Muscle layer of duodenum (tissue), 2 donors: ENCODE data around the gene KMT5C.

Experiments used
- H3K27ac ChIP-seq: one replicate; pipeline ENCODE4 v1.7.0; 2013; ENCODE audit warnings: mild to moderate bottlenecking, low read length
- H3K27me3 ChIP-seq: one replicate; pipeline ENCODE4 v1.7.0; 2013; ENCODE audit warnings: low read depth, mild to moderate bottlenecking, control low read depth, low read length
- H3K36me3 ChIP-seq, 2 donors: one replicate each; pipeline ENCODE4 v1.7.0; 2013; ENCODE audit warnings: low read length in 2 of 2, control low read depth in 1 of 2, mild to moderate bottlenecking in 1 of 2; ENCODE audit not compliant: insufficient read depth in 2 of 2, control insufficient read depth in 1 of 2
- H3K4me1 ChIP-seq, 2 donors: one replicate each; pipeline ENCODE4 v1.7.0; 2013; ENCODE audit warnings: low read length in 2 of 2, mild to moderate bottlenecking in 2 of 2, control low read depth in 1 of 2, moderate library complexity in 1 of 2; ENCODE audit not compliant: insufficient read depth in 2 of 2, control insufficient read depth in 1 of 2
- H3K4me3 ChIP-seq, 2 donors: one replicate each; pipeline ENCODE4 v1.7.0; 2013; ENCODE audit warnings: low read length in 2 of 2, low read depth in 1 of 2, mild to moderate bottlenecking in 1 of 2
- H3K9me3 ChIP-seq, 2 donors: one replicate each; pipeline ENCODE4 v1.7.0; 2013; ENCODE audit warnings: low read length in 2 of 2, control low read depth in 1 of 2, mild to moderate bottlenecking in 1 of 2; ENCODE audit not compliant: control insufficient read depth in 1 of 2
- donor health status: healthy.

Gene KMT5C

GRCh38 chr19:55370305-55370988, 30.8 kb downstream of the KMT5C start, which contains the start of gene IL11:
TSS of gene IL11 (minus strand) at chr19:55370463. CDS start at chr19:55370310, 153 bp downstream.
- H3K27me3 ChIP-seq: peaks cover 45% of the 10 kb centered on the region
- H3K36me3 ChIP-seq: no peaks in the 10 kb centered on the region
- no peaks in the 10 kb centered on the region for H3K9me3 ChIP-seq
- H3K27ac ChIP-seq: no peak within 1 kb of the TSS
- H3K4me3 ChIP-seq: peak within 1 kb of the TSS in 1 of 2 donors; percentile 49
- H3K4me1 ChIP-seq: peaks cover 0 to 15% of the 10 kb centered on the region in 2 donors

- Histone ChIP-seq H3K27me3 (peaks cover 46% of the 10 kb centered on the region), H3K4me3 (no peak overlapping the region), H3K27ac (no peak overlapping the region), H3K4me1 (peaks cover 0 to 15% of the 10 kb centered on the region in 2 donors), H3K36me3 (no peaks in the 10 kb centered on the region), H3K9me3 (no peaks in the 10 kb centered on the region)
Observed at GRCh38 chr19:55372316-55373081, 32.8 kb downstream of the KMT5C start.

- Histone ChIP-seq H3K27ac (no peak overlapping the region), H3K9me3 (no peaks in the 10 kb centered on the region), H3K27me3 (peaks cover 49% of the 10 kb centered on the region), H3K36me3 (no peaks in the 10 kb centered on the region), H3K4me1 (peaks cover 0 to 20% of the 10 kb centered on the region in 2 donors), H3K4me3 (no peak overlapping the region)
Observed at GRCh38 chr19:55373306-55373992, 33.8 kb downstream of the KMT5C start.

- no peaks in the 10 kb centered on the region for H3K9me3 ChIP-seq
- no peaks in the 10 kb centered on the region for H3K36me3 ChIP-seq
- H3K27ac ChIP-seq: no peak overlapping the region
- H3K4me1 ChIP-seq: peaks cover 0 to 13% of the 10 kb centered on the region in 2 donors
- no peak overlapping the region for H3K4me3 ChIP-seq
- H3K27me3 ChIP-seq: peaks cover 42% of the 10 kb centered on the region
Observed at GRCh38 chr19:55373993-55374757, 34.5 kb downstream of the KMT5C start.

- Histone ChIP-seq H3K9me3 (no peaks in the 10 kb centered on the region), H3K27ac (no peak within 1 kb of the TSS), H3K4me3 (no peak within 1 kb of the TSS), H3K4me1 (peaks cover 0 to 5% of the 10 kb centered on the region in 2 donors), H3K36me3 (no peaks in the 10 kb centered on the region), H3K27me3 (peaks cover 28% of the 10 kb centered on the region)
Observed at GRCh38 chr19:55376241-55376933, 36.7 kb downstream of the KMT5C start, which contains the start of gene TMEM190. TSS of gene TMEM190 (plus strand) at chr19:55376826. CDS start at chr19:55376854, 28 bp downstream.

- no peaks in the 10 kb centered on the region for H3K9me3 ChIP-seq
- H3K36me3 ChIP-seq: no peaks in the 10 kb centered on the region
- peaks cover 0 to 5% of the 10 kb centered on the region in 2 donors for H3K4me1 ChIP-seq
- no peak overlapping the region for H3K27ac ChIP-seq
- H3K4me3 ChIP-seq: no peak overlapping the region
- H3K27me3 ChIP-seq: peaks cover 19% of the 10 kb centered on the region
Observed at GRCh38 chr19:55377356-55378131, 37.9 kb downstream of the KMT5C start.

GRCh38 chr19:55379174-55379573, 39.5 kb downstream of the KMT5C start:
- H3K27ac ChIP-seq: no peak overlapping the region
- no peaks in the 10 kb centered on the region for H3K9me3 ChIP-seq
- H3K4me1 ChIP-seq: peaks cover 0 to 10% of the 10 kb centered on the region in 2 donors
- no peaks in the 10 kb centered on the region for H3K36me3 ChIP-seq
- H3K4me3 ChIP-seq: no peak overlapping the region
- H3K27me3 ChIP-seq: peaks cover 7% of the 10 kb centered on the region

- Histone ChIP-seq H3K27me3 (peaks cover 6% of the 10 kb centered on the region), H3K4me1 (peaks cover 8 to 24% of the 10 kb centered on the region in 2 donors), H3K36me3 (peaks cover 0 to 3% of the 10 kb centered on the region in 2 donors), H3K27ac (no peak overlapping the region), H3K4me3 (no peak overlapping the region), H3K9me3 (no peaks in the 10 kb centered on the region)
Observed at GRCh38 chr19:55382013-55382412, 42.3 kb downstream of the KMT5C start.

GRCh38 chr19:55382522-55383054, 42.9 kb downstream of the KMT5C start:
- H3K27ac ChIP-seq: no peak overlapping the region
- H3K36me3 ChIP-seq: peaks cover 0 to 3% of the 10 kb centered on the region in 2 donors
- H3K9me3 ChIP-seq: no peaks in the 10 kb centered on the region
- peaks cover 4% of the 10 kb centered on the region for H3K27me3 ChIP-seq
- H3K4me3 ChIP-seq: no peak overlapping the region
- H3K4me1 ChIP-seq: peaks cover 14 to 29% of the 10 kb centered on the region in 2 donors
